Common myeloid progenitor, CD34-positive (primary cell): ENCODE data around the gene DCAF10.
"Not testable (repeated sequence)": the region's sequence is repeated elsewhere in the genome, so short reads cannot be mapped to it uniquely, and the experiment has no call there.

Experiments
- CTCF ChIA-PET: fragments of 350-600 bp; sonication (Branson Sonifier 250); formaldehyde crosslinking; loops from one replicate; lab custom pipeline; 2021; ENCODE audit warnings: antibody characterized with exemption; lab: Charles Lee
- POLR2A ChIA-PET: fragments of 350-600 bp; sonication (Branson Sonifier 250); formaldehyde crosslinking; loops from one replicate; lab custom pipeline; 2021; ENCODE audit warnings: antibody characterized with exemption; lab: Charles Lee
- DNase-seq, 3 donors: peaks; one replicate each; pipeline versions ENCODE4 v3.0.0 to v3.0.0-alpha.2; 2013
- H3K27ac ChIP-seq, 2 experiments: 1 replicate in 1 of 2; 2 replicates in 1 of 2; pipeline ENCODE4 v1.7.0; 2013; ENCODE audit warnings: inconsistent platforms in 2 of 2, low read length in 2 of 2, mild to moderate bottlenecking in 2 of 2, low read depth in 1 of 2, moderate library complexity in 1 of 2; ENCODE audit not compliant: severe bottlenecking in 2 of 2, insufficient read depth in 1 of 2, poor library complexity in 1 of 2
- H3K27me3 ChIP-seq, 5 experiments: replicated peaks in 2 of 5; 1 replicate in 3 of 5; 2 replicates in 2 of 5; pipeline versions ENCODE4 v1.6.1 to v1.7.0; 2013; ENCODE audit warnings: low read length in 4 of 5, mild to moderate bottlenecking in 2 of 5, moderate library complexity in 2 of 5, inconsistent platforms in 1 of 5; ENCODE audit not compliant: insufficient read depth in 5 of 5, control insufficient read depth in 4 of 5
- H3K36me3 ChIP-seq, 4 experiments: 1 replicate in 2 of 4; 2 replicates in 2 of 4; pipeline versions ENCODE4 v1.6.1 to v1.7.0; 2013; ENCODE audit warnings: low read length in 3 of 4, control low read depth in 1 of 4, mild to moderate bottlenecking in 1 of 4; ENCODE audit not compliant: control insufficient read depth in 4 of 4, insufficient read depth in 4 of 4
- H3K4me1 ChIP-seq, 4 experiments: 1 replicate in 3 of 4; 2 replicates in 1 of 4; pipeline versions ENCODE4 v1.6.1 to v1.7.1; 2013; ENCODE audit warnings: low read length in 3 of 4, mild to moderate bottlenecking in 3 of 4, control low read depth in 1 of 4, inconsistent platforms in 1 of 4, moderate library complexity in 1 of 4; ENCODE audit not compliant: control insufficient read depth in 4 of 4, insufficient read depth in 4 of 4; ENCODE audit errors: control extremely low read depth in 1 of 4
- H3K4me3 ChIP-seq, 7 experiments: 1 replicate in 4 of 7; 2 replicates in 3 of 7; pipeline versions ENCODE4 v1.5.1 to v1.7.0; 2013; ENCODE audit warnings: mild to moderate bottlenecking in 7 of 7, low read length in 6 of 7, moderate library complexity in 6 of 7, inconsistent platforms in 2 of 7, low read depth in 2 of 7, control low read depth in 1 of 7; ENCODE audit not compliant: insufficient read depth in 4 of 7, control insufficient read depth in 1 of 7; ENCODE audit errors: extremely low read depth in 1 of 7
- H3K9me3 ChIP-seq, 5 experiments: 1 replicate in 4 of 5; 2 replicates in 1 of 5; pipeline versions ENCODE4 v1.6.1 to v1.7.1; 2013; ENCODE audit warnings: low read length in 4 of 5, mild to moderate bottlenecking in 2 of 5, inconsistent platforms in 1 of 5, low read depth in 1 of 5, moderate library complexity in 1 of 5; ENCODE audit not compliant: control insufficient read depth in 4 of 5, insufficient read depth in 2 of 5; ENCODE audit errors: control extremely low read depth in 1 of 5
- WGBS: methylation state at CpG from one replicate; pipeline ENCODE4 v1.1.5; 2013; ENCODE audit not compliant: insufficient coverage; 5-methylcytosine and 5-hydroxymethylcytosine counted together

The DCAF10 gene

DNA sequence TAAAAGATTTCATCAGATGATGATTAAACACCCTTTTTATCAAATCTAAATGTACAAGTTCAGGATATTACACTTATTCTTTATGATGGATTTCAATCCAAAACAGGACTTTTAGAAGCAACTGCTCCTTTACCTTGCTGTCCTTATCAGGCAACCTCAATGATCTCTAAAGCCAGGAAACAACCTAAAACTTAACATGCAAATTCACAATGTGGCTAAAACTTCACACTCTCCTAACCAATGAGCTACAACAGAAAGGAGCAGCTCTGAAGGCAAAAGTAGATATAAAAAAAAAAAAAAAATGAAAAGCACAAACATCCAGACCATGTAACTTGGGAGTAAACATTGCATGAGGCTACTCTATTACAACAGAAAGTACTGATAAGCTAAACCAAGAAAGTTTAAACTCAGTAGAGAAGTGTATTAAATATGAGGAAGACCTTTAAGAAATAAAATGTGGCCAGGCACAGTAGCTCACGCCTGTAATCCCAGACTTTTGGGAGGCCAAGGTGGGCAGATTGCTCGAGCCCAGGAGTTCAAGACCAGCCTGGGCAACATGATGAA is 80.4 kb downstream of the DCAF10 start:
- CTCF ChIA-PET: interaction anchor here (0.6 to 1.4 kb wide), 3 partner anchors 9 to 191 kb away, joined by 3 to 4 read pairs (median 4); no protein-coding TSS in a partner anchor
- WGBS: 100% methylated on average over 2 of the region's 2 CpGs
- H3K4me1 ChIP-seq: no peaks in the 10 kb centered on the region
- POLR2A ChIA-PET: interaction anchor here (0.6 kb wide), 1 partner anchor 21 kb away, joined by 5 read pairs; no protein-coding TSS in a partner anchor
- DNase-seq: no peak
- peaks cover 5 to 21% (median 20%) of the 10 kb centered on the region in 4 experiments for H3K36me3 ChIP-seq
- no peak overlapping the region for H3K4me3 ChIP-seq
- H3K27me3 ChIP-seq: no peaks in the 10 kb centered on the region
- no peak overlapping the region for H3K27ac ChIP-seq
- peaks cover 4 to 7% (median 4%) of the 10 kb centered on the region in 5 experiments for H3K9me3 ChIP-seq

DNA sequence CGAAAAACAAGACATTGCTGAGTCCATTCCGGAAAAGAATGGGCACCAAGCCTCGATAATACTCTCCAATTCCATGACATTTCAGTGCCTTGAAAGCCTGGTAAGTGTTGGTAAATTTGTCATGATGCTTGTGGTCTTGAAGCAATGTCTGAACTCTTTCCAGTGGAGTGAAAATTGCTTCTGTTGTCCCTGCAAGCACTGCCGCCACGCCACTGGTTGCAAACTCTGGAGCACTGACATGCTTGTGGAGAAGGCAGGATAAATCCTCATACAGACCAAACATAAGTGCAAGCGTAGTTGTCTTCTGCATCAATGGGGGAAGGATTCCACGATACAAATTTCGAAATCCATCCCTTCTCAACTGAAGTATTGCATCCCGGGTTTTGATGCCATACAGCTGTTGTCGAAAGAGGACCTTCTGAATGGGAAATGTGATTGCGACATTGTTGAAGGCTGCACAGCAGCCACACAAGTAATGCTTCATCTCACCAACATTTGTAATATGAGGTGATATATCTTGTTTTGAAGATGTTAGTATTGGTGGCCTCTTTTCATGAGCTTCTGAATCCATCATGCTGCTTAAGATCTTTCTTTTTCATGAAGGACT is 87.5 kb downstream of the DCAF10 start:
- H3K9me3 ChIP-seq, POLR2A ChIA-PET, H3K27me3 ChIP-seq, DNase-seq, H3K4me3 ChIP-seq, H3K4me1 ChIP-seq, H3K27ac ChIP-seq: not testable (repeated sequence)
- H3K36me3 ChIP-seq: peaks cover 5 to 36% (median 20%) of the 10 kb centered on the region in 4 experiments
- 95% methylated on average over 3 of the region's 11 CpGs for WGBS
- CTCF ChIA-PET: interaction anchor here (1.1 to 3.2 kb wide), 2 partner anchors 14 to 20 kb away, joined by 3 to 8 read pairs; no protein-coding TSS in a partner anchor

- CTCF ChIA-PET: interaction anchor here (1.3 to 3.2 kb wide), 2 partner anchors 9 to 13 kb away, joined by 3 to 8 read pairs; no protein-coding TSS in a partner anchor
- no peaks in the 10 kb centered on the region for H3K4me1 ChIP-seq
- DNase-seq: no peak
- H3K36me3 ChIP-seq: peaks cover 5 to 48% (median 24%) of the 10 kb centered on the region in 4 experiments
- no peak overlapping the region for H3K27ac ChIP-seq
- POLR2A ChIA-PET: no interaction called here
- no peak overlapping the region for H3K4me3 ChIP-seq
- H3K27me3 ChIP-seq: no peaks in the 10 kb centered on the region
- no peaks in the 10 kb centered on the region for H3K9me3 ChIP-seq
These were observed 88.9 kb downstream of the DCAF10 start for GRCh38 chr9:37889536-37889935.

- peaks cover 11 to 57% (median 27%) of the 10 kb centered on the region in 4 experiments for H3K36me3 ChIP-seq
- CTCF ChIA-PET: interaction anchor here (1.3 to 3.2 kb wide), 2 partner anchors 8 to 11 kb away, joined by 3 to 8 read pairs; no protein-coding TSS in a partner anchor
- H3K4me1 ChIP-seq, H3K9me3 ChIP-seq, H3K4me3 ChIP-seq, POLR2A ChIA-PET, DNase-seq, H3K27me3 ChIP-seq, H3K27ac ChIP-seq: not testable (repeated sequence)
- 90% methylated on average over 4 of the region's 17 CpGs for WGBS
These were observed 90.4 kb downstream of the DCAF10 start for GRCh38 chr9:37891042-37891441.

GRCh38 chr9:37892063-37892462 is 91.5 kb downstream of the DCAF10 start:
- Histone ChIP-seq H3K36me3 (peaks cover 10 to 62% (median 31%) of the 10 kb centered on the region in 4 experiments), H3K27ac (no peak overlapping the region), H3K4me1 (no peaks in the 10 kb centered on the region), H3K9me3 (no peaks in the 10 kb centered on the region), H3K27me3 (no peaks in the 10 kb centered on the region), H3K4me3 (no peak overlapping the region)
- WGBS: 94% methylated on average over 3 of the region's 8 CpGs
- no peak for DNase-seq
- POLR2A ChIA-PET: no interaction called here
- CTCF ChIA-PET: no interaction called here

DNA sequence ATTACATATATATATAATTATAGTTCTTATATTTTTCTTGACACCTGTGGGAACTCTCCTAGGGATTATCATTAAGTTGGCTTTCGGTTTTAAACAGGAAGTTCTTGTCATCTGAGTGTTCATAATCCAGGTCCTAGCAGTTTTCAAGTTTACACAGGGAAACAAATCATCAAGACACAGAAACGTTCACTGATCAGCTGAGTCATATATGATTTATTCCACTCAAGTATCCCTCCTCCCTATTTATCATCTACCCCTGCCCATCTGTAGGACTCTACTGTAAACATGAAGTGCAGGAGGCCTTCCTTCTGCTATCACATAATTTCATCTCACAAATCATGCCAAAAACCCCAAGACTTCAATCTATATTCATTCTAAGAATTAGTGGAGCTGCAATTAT is 97.1 kb downstream of the DCAF10 start:
- H3K36me3 ChIP-seq: peaks cover 7 to 50% (median 22%) of the 10 kb centered on the region in 4 experiments
- no peak overlapping the region for H3K27ac ChIP-seq
- peaks cover 2 to 7% (median 4%) of the 10 kb centered on the region in 4 experiments for H3K4me1 ChIP-seq
- 0% methylated on average over 1 of the region's 2 CpGs for WGBS
- ChIA-PET CTCF (no interaction called here), POLR2A (no interaction called here)
- H3K27me3 ChIP-seq: no peaks in the 10 kb centered on the region
- no peaks in the 10 kb centered on the region for H3K9me3 ChIP-seq
- H3K4me3 ChIP-seq: no peak overlapping the region
- DNase-seq: peak in 2 of 3 donors; percentile 9 to 29

- no peak for DNase-seq
- H3K27me3 ChIP-seq: no peaks in the 10 kb centered on the region
- peaks cover 7 to 37% (median 16%) of the 10 kb centered on the region in 4 experiments for H3K36me3 ChIP-seq
- WGBS: no CpG with 5 or more reads among the region's 2 CpGs
- ChIA-PET POLR2A (no interaction called here), CTCF (interaction anchor here (0.7 to 1.2 kb wide), 2 partner anchors 9 to 14 kb away, joined by 3 to 4 read pairs; no protein-coding TSS in a partner anchor)
- H3K4me1 ChIP-seq: peaks cover 8 to 14% (median 11%) of the 10 kb centered on the region in 4 experiments
- H3K27ac ChIP-seq: no peak overlapping the region
- no peak overlapping the region for H3K4me3 ChIP-seq
- no peaks in the 10 kb centered on the region for H3K9me3 ChIP-seq
These were observed 98.4 kb downstream of the DCAF10 start for GRCh38 chr9:37899041-37899440.
